ENCODE data around the gene KLHL2. TPM values are rescaled to one million over a fixed set of nuclear protein-coding genes. Genes with fewer than 3 reads are reported as not detected.
A peak's percentile ranks its signal among the peaks of the same experiment; 100 is the strongest.

KLHL2 gene
- total and polyA plus RNA-seq, 2 donors (not counting 3 experiments of a cell fraction or from before 2014, with no cell fraction given): 9.9 to 22.1 TPM

DNA sequence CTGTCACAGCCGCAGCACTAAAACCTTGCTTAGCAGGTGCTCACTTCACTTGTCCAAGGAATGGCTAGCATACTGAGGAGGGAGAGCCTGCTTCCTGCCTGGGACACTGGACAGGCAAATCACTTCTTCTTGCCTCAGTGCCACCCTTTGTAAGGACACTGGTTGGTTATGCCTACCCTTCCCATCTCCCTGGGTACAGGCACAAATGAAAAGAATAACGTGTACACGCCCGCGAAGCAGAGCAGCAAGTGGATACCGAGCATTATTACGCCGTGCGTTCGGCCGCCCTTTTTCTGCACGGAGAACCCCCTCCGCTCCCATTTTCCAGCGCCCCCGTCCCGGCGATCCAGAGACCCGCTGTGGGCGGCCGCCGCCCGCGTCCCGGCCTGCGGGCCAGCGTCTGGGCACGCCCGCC lies 338 bp upstream of the KLHL2 start:
- peaks cover 33% of the 10 kb centered on the region for H3K79me2 ChIP-seq (ENCODE audit: control insufficient read depth, insufficient read depth, low read length)
- H3K4me2 ChIP-seq (ENCODE audit: insufficient read depth, low read length): peak overlapping the region; percentile 90
- TF ChIP-seq EZH2 (IDR thresholded peaks at IDR 0.05; ENCODE audit: borderline replicate concordance, low read depth, low read length, severe bottlenecking) (no peak), GATA2 (IDR thresholded peaks at IDR 0.05; ENCODE audit: insufficient read depth, insufficient read length, low read depth, low read length) (no peak), FOS (IDR thresholded peaks at IDR 0.05; ENCODE audit: borderline replicate concordance, insufficient read depth, low read length) (no peak)
- TF ChIP-seq, protein P1, sequence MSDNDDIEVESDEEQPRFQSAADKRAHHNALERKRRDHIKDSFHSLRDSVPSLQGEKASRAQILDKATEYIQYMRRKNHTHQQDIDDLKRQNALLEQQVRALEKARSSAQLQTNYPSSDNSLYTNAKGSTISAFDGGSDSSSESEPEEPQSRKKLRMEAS (IDR thresholded peaks at IDR 0.05; ENCODE audit: insufficient read depth, insufficient read length): no peak
- FAIRE-seq: peak; percentile 15
- H3K4me1 ChIP-seq (ENCODE audit: control insufficient read depth, extremely low read depth, insufficient read depth, low read length): peaks cover 22% of the 10 kb centered on the region
- CTCF ChIA-PET: interaction anchor here (0.7 kb wide), 1 partner anchor 75 kb away, joined by 3 read pairs; no protein-coding TSS in a partner anchor
- H3K36me3 ChIP-seq (ENCODE audit: control insufficient read depth in 2 of 2, extremely low read depth in 1 of 2, insufficient read depth in 2 of 2, low read length in 2 of 2): no peaks in the 10 kb centered on the region
- DNase-seq (ENCODE audit: low read depth, low spot score): peak; percentile 72
- H3K9me1 ChIP-seq (replicated peaks; ENCODE audit: control insufficient read depth, extremely low read depth, insufficient read depth, low read length): no peaks in the 10 kb centered on the region
- dilution Hi-C loops (cut with MboI; ENCODE audit: extremely low pct_ligation_motif_present, low sequenced_read_pairs): no loop called here
- no peaks in the 10 kb centered on the region for H3K9me3 ChIP-seq (replicated peaks; ENCODE audit: control insufficient read depth, insufficient read depth, low read length)
- H4K20me1 ChIP-seq (replicated peaks; ENCODE audit: control insufficient read depth, extremely low read depth, insufficient read depth, low read length): no peaks in the 10 kb centered on the region
- intact Hi-C loops (cut with micrococcal nuclease): loop anchor here (1.0 to 5.0 kb wide), 5 partner anchors 15 to 120 kb away; partner anchors contain the start of genes MSMO1 and TMEM192
- H2AFZ ChIP-seq (ENCODE audit: low read depth, low read length): peak overlapping the region; percentile 98
- POLR2A ChIA-PET: no interaction called here
- peak overlapping the region; percentile 29 to 97 (median 95) for H3K4me3 ChIP-seq (replicated peaks in 1 of 3; ENCODE audit: insufficient read depth in 1 of 3, low read depth in 1 of 3, low read length in 3 of 3)
- no peaks in the 10 kb centered on the region for H3K27me3 ChIP-seq (ENCODE audit: control insufficient read depth in 2 of 2, insufficient read depth in 2 of 2, low read length in 2 of 2)
- peak overlapping the region; percentile 1 for H3K27ac ChIP-seq (ENCODE audit: insufficient read depth, low read depth, low read length)
- peak overlapping the region; percentile 10 for H3K9ac ChIP-seq (replicated peaks; ENCODE audit: extremely low read depth, insufficient read depth, low read length)
- TSS peak; percentile 43 for BruUV-seq (replicated peaks)

DNA sequence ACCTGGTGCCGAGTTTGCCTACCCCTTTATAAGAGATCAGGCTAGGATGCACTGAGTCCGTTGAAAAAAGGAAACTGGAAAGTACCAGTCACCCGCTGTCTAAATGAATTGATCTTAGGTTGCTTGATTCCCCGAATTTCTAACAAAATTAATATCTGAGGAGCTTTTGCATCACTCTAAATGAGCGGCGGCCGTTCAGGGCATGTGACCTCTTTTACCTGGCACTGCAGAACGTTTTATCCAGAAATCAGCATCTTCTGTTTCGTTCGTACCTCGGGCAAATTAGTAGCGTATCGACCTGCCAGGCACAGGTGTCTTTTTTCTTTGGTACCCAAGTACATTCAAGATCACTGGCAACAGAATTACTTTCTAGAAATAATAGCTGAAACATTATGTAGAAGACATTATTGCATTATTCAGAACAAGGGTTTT lies 876 bp downstream of the KLHL2 start:
- H3K27ac ChIP-seq (ENCODE audit: insufficient read depth, low read depth, low read length): no peak overlapping the region
- peak overlapping the region; percentile 89 for H2AFZ ChIP-seq (ENCODE audit: low read depth, low read length)
- H3K36me3 ChIP-seq (ENCODE audit: control insufficient read depth in 2 of 2, extremely low read depth in 1 of 2, insufficient read depth in 2 of 2, low read length in 2 of 2): no peaks in the 10 kb centered on the region
- H3K4me1 ChIP-seq (ENCODE audit: control insufficient read depth, extremely low read depth, insufficient read depth, low read length): peaks cover 22% of the 10 kb centered on the region
- peaks cover 35% of the 10 kb centered on the region for H3K79me2 ChIP-seq (ENCODE audit: control insufficient read depth, insufficient read depth, low read length)
- intact Hi-C loops (cut with micrococcal nuclease) (loop anchor here (5.0 kb wide), 1 partner anchor 96 kb away; the partner anchor contains the start of gene TMEM192), dilution Hi-C loops (cut with MboI; ENCODE audit: extremely low pct_ligation_motif_present, low sequenced_read_pairs) (no loop called here)
- H3K4me3 ChIP-seq (replicated peaks in 1 of 3; ENCODE audit: insufficient read depth in 1 of 3, low read depth in 1 of 3, low read length in 3 of 3): peak overlapping the region; percentile 95 to 98 (median 97)
- CTCF ChIA-PET: interaction anchor here (1.0 kb wide), 1 partner anchor 10 kb away, joined by 3 read pairs; no protein-coding TSS in a partner anchor
- no peaks in the 10 kb centered on the region for H3K9me1 ChIP-seq (replicated peaks; ENCODE audit: control insufficient read depth, extremely low read depth, insufficient read depth, low read length)
- H4K20me1 ChIP-seq (replicated peaks; ENCODE audit: control insufficient read depth, extremely low read depth, insufficient read depth, low read length): no peaks in the 10 kb centered on the region
- H3K9ac ChIP-seq (replicated peaks; ENCODE audit: extremely low read depth, insufficient read depth, low read length): peak overlapping the region; percentile 84
- no peak for DNase-seq (ENCODE audit: low read depth, low spot score)
- H3K4me2 ChIP-seq (ENCODE audit: insufficient read depth, low read length): peak overlapping the region; percentile 98
- TF ChIP-seq FOS (IDR thresholded peaks at IDR 0.05; ENCODE audit: borderline replicate concordance, insufficient read depth, low read length) (no peak), POLR2A (IDR thresholded peaks at IDR 0.05; ENCODE audit: low read depth, low read length) (no peak), JUN (IDR thresholded peaks at IDR 0.05; ENCODE audit: borderline replicate concordance, insufficient read depth, insufficient read length, low read depth) (no peak), MYC (IDR thresholded peaks at IDR 0.05; ENCODE audit: low read depth, low read length) (no peak), GATA2 (IDR thresholded peaks at IDR 0.05; ENCODE audit: insufficient read depth, insufficient read length, low read depth, low read length) (no peak), POLR2AphosphoS5 (IDR thresholded peaks at IDR 0.05; ENCODE audit: insufficient read depth, low read depth, low read length) (no peak), EZH2 (IDR thresholded peaks at IDR 0.05; ENCODE audit: borderline replicate concordance, low read depth, low read length, severe bottlenecking) (no peak)
- TF ChIP-seq, protein P1 (IDR thresholded peaks at IDR 0.05; ENCODE audit: insufficient read depth, insufficient read length): no peak
- TF ChIP-seq, protein P2, sequence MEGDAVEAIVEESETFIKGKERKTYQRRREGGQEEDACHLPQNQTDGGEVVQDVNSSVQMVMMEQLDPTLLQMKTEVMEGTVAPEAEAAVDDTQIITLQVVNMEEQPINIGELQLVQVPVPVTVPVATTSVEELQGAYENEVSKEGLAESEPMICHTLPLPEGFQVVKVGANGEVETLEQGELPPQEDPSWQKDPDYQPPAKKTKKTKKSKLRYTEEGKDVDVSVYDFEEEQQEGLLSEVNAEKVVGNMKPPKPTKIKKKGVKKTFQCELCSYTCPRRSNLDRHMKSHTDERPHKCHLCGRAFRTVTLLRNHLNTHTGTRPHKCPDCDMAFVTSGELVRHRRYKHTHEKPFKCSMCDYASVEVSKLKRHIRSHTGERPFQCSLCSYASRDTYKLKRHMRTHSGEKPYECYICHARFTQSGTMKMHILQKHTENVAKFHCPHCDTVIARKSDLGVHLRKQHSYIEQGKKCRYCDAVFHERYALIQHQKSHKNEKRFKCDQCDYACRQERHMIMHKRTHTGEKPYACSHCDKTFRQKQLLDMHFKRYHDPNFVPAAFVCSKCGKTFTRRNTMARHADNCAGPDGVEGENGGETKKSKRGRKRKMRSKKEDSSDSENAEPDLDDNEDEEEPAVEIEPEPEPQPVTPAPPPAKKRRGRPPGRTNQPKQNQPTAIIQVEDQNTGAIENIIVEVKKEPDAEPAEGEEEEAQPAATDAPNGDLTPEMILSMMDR (IDR thresholded peaks at IDR 0.05; ENCODE audit: extremely low read depth in 1 of 2, insufficient read depth in 1 of 2, low read depth in 1 of 2, low read length in 2 of 2): no peak
- FAIRE-seq: no peak
- POLR2A ChIA-PET: interaction anchor here (1.7 kb wide), 1 partner anchor 119 kb away, joined by 6 read pairs; the partner anchor contains the start of gene MSMO1
- BruUV-seq (replicated peaks): no TSS peak
- no peaks in the 10 kb centered on the region for H3K9me3 ChIP-seq (replicated peaks; ENCODE audit: control insufficient read depth, insufficient read depth, low read length)
- no peaks in the 10 kb centered on the region for H3K27me3 ChIP-seq (ENCODE audit: control insufficient read depth in 2 of 2, insufficient read depth in 2 of 2, low read length in 2 of 2)

All from endothelial cell of umbilical vein (primary cell).